Aorta (tissue), 5 donors: ENCODE results near the gene CRIM1. TPM values are rescaled to one million over a fixed set of nuclear protein-coding genes. Genes with fewer than 3 reads are reported as not detected.
A peak's percentile ranks its signal among the peaks of the same experiment; 100 is the strongest.

Source experiments
- ATAC-seq: fragments of 200-7000 bp; cut with Tn5 transposase; one replicate; pipeline ENCODE4 v1.9.1; 2022; ENCODE audit warnings: moderate library complexity; ENCODE audit not compliant: low FRiP score
- DNase-seq, 2 donors: peaks; one replicate each; pipeline ENCODE4 v3.0.0-alpha.2; 2020
- H3K27ac ChIP-seq, 2 donors: one replicate each; pipeline ENCODE4 v1.5.1; 2013; ENCODE audit warnings: low read length in 2 of 2, mild to moderate bottlenecking in 2 of 2, moderate library complexity in 2 of 2, control low read depth in 1 of 2, inconsistent platforms in 1 of 2, low read depth in 1 of 2
- H3K27me3 ChIP-seq, 2 donors: one replicate each; pipeline ENCODE4 v1.6.1; 2013; ENCODE audit warnings: control low read depth in 1 of 2, low read length in 1 of 2, mild to moderate bottlenecking in 1 of 2, moderate library complexity in 1 of 2; ENCODE audit not compliant: insufficient read depth in 2 of 2, control insufficient read depth in 1 of 2
- H3K36me3 ChIP-seq, 2 donors: one replicate each; pipeline ENCODE4 v1.6.1; 2013; ENCODE audit warnings: control low read depth in 1 of 2, low read length in 1 of 2, mild to moderate bottlenecking in 1 of 2; ENCODE audit not compliant: insufficient read depth in 2 of 2, control insufficient read depth in 1 of 2
- H3K4me1 ChIP-seq, 2 donors: one replicate each; pipeline ENCODE4 v1.6.1; 2013; ENCODE audit warnings: low read length in 2 of 2, control low read depth in 1 of 2, mild to moderate bottlenecking in 1 of 2, moderate library complexity in 1 of 2; ENCODE audit not compliant: insufficient read depth in 2 of 2, control insufficient read depth in 1 of 2
- H3K4me3 ChIP-seq, 2 donors: one replicate each; pipeline ENCODE4 v1.5.1; 2013; ENCODE audit warnings: low read length in 2 of 2, control low read depth in 1 of 2, mild to moderate bottlenecking in 1 of 2
- H3K9me3 ChIP-seq: one replicate; pipeline ENCODE4 v1.6.1; 2013; ENCODE audit warnings: mild to moderate bottlenecking, low read length; ENCODE audit not compliant: control insufficient read depth
- WGBS, 2 donors: extraction: QIAGEN DNeasy Blood & Tissue Kit; methylation state at CpG; one replicate each; pipeline ENCODE4 v1.1.7; 2013; 5-methylcytosine and 5-hydroxymethylcytosine counted together
- intact Hi-C, 2 donors: fragments of 100-400 bp; cut with DNase I; formaldehyde crosslinking; loops; one replicate each; pipeline versions ENCODE4 v1.14.2 to v1.15.0; 2022
- polyA plus RNA-seq, 2 donors: library from polyadenylated mRNA; stranded (reverse); fragments of 200-250 nt; gene quantifications; one replicate each; pipeline ENCODE4 v1.2.3, GENCODE V29; 2013
- total RNA-seq, 2 donors: library from RNA; stranded (reverse); fragmentation: NEBNext Ultra II Directional; extraction: Animal tissue kit (Norgen Biotek cat#: 25700); gene quantifications; one replicate each; pipeline ENCODE4 v1.2.1, GENCODE V29; 2021
- donor health status: healthy with polysubstance abuse.
- donor health status: Bipolar disorder and iron deficiency.
- donor health status: DM: no; HTN: no; CAD: no.
- donor health status: DM: no; HTN: no; CAD: no.
- donor health status: DM: yes; HTN: yes; CAD: no.

The CRIM1 gene
- total and polyA plus RNA-seq, 4 donors: 47.3 to 727 (median 147) TPM

DNA sequence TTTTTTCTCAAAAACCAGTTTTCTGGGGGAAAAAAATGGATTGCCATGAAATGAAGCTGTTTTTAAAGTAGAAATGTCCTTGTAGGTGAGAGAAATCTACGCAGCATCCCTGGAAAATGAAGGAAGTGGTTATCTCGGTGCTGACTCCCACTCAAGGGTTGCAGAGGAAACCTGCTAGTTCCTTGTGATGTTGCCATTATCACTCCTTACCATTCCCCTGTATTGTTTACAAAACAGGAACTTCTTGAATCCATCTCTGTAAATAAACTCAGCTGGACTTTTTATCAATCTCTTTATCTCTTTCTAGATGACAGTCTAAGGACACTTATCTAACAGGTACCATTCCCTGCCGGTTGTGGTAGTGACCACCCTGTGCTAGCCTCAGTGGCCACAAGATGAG is 181.2 kb downstream of the CRIM1 start:
- WGBS, 2 donors: 90 to 94% methylated on average over 3 of the region's 3 CpGs
- no peak for DNase-seq
- no peaks in the 10 kb centered on the region for H3K9me3 ChIP-seq
- H3K36me3 ChIP-seq: peaks cover 0 to 15% of the 10 kb centered on the region in 2 donors
- no peaks in the 10 kb centered on the region for H3K27me3 ChIP-seq
- ATAC-seq: no peak
- H3K27ac ChIP-seq: no peak overlapping the region
- H3K4me1 ChIP-seq: no peaks in the 10 kb centered on the region
- H3K4me3 ChIP-seq: no peak overlapping the region
- intact Hi-C loops: no loop called here

- intact Hi-C loops: no loop called here
- ATAC-seq (no peak), DNase-seq (no peak)
- no peak overlapping the region for H3K27ac ChIP-seq
- H3K9me3 ChIP-seq: no peaks in the 10 kb centered on the region
- WGBS, 2 donors: 71 to 74% methylated on average over 5 of the region's 5 CpGs
- peaks cover 0 to 16% of the 10 kb centered on the region in 2 donors for H3K36me3 ChIP-seq
- H3K27me3 ChIP-seq: no peaks in the 10 kb centered on the region
- H3K4me3 ChIP-seq: no peak overlapping the region
- no peaks in the 10 kb centered on the region for H3K4me1 ChIP-seq
These were observed 182.8 kb downstream of the CRIM1 start for GRCh38 chr2:36538335-36538734.

GRCh38 chr2:36539631-36540030 is 184.1 kb downstream of the CRIM1 start:
- H3K4me3 ChIP-seq: no peak overlapping the region
- H3K9me3 ChIP-seq: no peaks in the 10 kb centered on the region
- 89 to 91% methylated on average over 7 of the region's 7 CpGs for WGBS, 2 donors
- H3K36me3 ChIP-seq: peaks cover 0 to 16% of the 10 kb centered on the region in 2 donors
- DNase-seq (no peak), ATAC-seq (no peak)
- intact Hi-C loops: no loop called here
- H3K4me1 ChIP-seq: no peaks in the 10 kb centered on the region
- no peaks in the 10 kb centered on the region for H3K27me3 ChIP-seq
- no peak overlapping the region for H3K27ac ChIP-seq

DNA sequence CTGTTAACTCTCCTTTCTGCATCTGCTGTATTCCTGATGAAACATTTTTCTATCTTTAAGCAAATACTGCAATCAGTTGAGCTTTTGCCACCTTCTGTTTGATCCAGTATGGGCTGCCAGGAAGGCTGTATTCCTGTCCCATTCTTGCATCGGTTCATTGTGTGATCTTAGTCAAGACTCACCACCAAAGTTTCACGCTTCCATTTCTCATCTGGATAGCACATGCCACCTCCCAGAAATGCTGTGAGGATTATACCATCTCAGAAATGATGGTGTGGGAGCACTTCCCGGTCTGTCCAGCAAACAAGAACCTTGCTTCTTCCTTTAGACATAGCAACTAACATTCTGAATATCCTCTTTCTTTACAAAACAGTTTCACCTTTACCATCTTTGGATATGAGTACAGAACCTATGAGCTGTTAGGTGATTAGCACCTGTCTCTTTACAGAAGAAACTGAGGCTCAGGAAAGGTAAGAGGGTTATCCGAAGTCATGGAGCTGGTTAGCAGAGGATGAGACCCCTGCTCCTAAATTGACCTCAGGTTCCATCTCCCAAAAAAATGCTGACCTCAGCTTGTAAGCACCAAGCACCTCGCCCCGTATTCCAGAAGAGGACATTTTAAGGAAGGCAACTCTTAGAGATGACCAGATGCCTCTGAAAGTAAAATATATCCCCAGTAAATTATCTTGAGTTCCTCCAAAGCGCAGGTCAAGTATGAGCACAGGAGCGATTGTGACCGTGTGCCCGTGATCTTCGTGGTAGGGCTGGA is 185.6 kb downstream of the CRIM1 start:
- peak overlapping the region in 1 of 2 donors; percentile 6 for H3K27ac ChIP-seq
- 67 to 70% methylated on average over 11 of the region's 11 CpGs for WGBS, 2 donors
- intact Hi-C loops: no loop called here

DNA sequence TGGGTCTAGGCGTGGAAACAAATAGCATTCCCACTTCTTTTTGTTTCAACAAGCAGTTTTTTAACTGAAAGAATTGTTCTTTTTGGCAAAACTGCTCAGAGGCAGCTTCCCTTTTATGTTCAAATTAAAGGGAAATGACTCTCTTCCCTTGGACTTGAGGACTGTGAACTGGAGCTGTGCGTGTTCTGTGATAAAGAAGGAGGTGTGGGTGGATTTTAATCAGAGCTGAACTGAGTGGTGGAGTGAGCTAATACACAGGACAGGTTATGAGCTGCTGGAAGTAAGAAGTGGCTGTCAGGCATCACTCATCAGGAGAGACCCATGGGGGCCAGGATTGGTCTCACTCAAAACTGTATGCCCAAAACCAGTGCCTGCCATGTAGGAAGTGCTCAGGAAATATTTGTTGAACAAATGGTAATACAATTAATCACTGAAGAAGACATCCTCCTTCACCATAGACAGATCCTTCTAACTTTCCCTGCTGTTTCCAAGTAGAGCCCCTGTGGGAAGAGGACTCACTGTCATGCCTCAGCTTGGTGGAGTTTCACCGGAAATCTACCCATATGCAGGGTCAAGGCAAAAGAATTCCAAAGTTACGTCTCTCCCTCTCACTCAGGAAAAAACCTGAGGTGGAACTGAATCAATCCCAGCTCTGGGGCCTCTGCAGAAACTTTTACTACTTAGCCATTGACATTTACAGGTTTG is 186.5 kb downstream of the CRIM1 start:
- H3K27ac ChIP-seq: no peak overlapping the region
- peaks cover 0 to 12% of the 10 kb centered on the region in 2 donors for H3K36me3 ChIP-seq
- WGBS, 2 donors: 36 to 43% methylated on average over 4 of the region's 4 CpGs
- DNase-seq (no peak), ATAC-seq (peak; percentile 58)
- no peaks in the 10 kb centered on the region for H3K27me3 ChIP-seq
- H3K4me1 ChIP-seq: no peaks in the 10 kb centered on the region
- no peaks in the 10 kb centered on the region for H3K9me3 ChIP-seq
- intact Hi-C loops: no loop called here
- H3K4me3 ChIP-seq: no peak overlapping the region

More for the DNA sequence above, 185.6 kb downstream of the CRIM1 start:
- DNase-seq (no peak), ATAC-seq (no peak)
- H3K4me3 ChIP-seq: no peak overlapping the region
- peaks cover 0 to 14% of the 10 kb centered on the region in 2 donors for H3K36me3 ChIP-seq
- no peaks in the 10 kb centered on the region for H3K4me1 ChIP-seq
- H3K9me3 ChIP-seq: no peaks in the 10 kb centered on the region
- no peaks in the 10 kb centered on the region for H3K27me3 ChIP-seq

GRCh38 chr2:36544638-36545338 is 189.2 kb downstream of the CRIM1 start:
- H3K36me3 ChIP-seq: peaks cover 0 to 9% of the 10 kb centered on the region in 2 donors
- no peaks in the 10 kb centered on the region for H3K4me1 ChIP-seq
- intact Hi-C loops: no loop called here
- H3K4me3 ChIP-seq: no peak overlapping the region
- 59 to 64% methylated on average over 6 of the region's 6 CpGs for WGBS, 2 donors
- H3K9me3 ChIP-seq: no peaks in the 10 kb centered on the region
- DNase-seq (no peak), ATAC-seq (no peak)
- no peaks in the 10 kb centered on the region for H3K27me3 ChIP-seq
- H3K27ac ChIP-seq: no peak overlapping the region

DNA sequence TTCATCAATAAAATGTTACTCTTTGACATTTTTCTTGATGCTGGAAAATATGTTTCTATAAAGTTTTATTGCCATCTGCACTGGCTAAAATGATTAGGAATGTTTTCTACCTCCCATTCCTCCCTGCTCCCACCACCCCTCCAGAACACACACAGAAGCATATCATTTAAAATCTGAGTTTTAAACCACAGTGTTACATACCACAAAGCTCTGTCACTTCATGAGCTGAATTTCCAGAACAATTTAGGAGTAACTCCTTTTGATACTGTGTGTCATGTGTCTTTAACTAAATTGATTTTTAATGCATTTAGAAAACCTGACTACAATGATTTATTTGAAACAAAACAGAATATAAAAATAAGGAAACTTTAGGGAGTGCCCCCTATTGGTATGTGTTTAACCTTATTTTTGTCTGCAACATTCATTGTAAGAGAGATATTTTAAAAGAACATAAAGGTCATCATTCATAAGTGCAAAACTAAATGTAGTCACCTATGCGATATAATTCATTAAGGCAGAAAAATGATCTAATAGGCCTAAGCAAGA is 190.4 kb downstream of the CRIM1 start:
- H3K27ac ChIP-seq: no peak overlapping the region
- H3K4me3 ChIP-seq: no peak overlapping the region
- DNase-seq: no peak
- no peaks in the 10 kb centered on the region for H3K27me3 ChIP-seq
- no peaks in the 10 kb centered on the region for H3K9me3 ChIP-seq
- intact Hi-C loops: no loop called here
- no peak for ATAC-seq
- peaks cover under 1 to 6% of the 10 kb centered on the region in 2 donors for H3K36me3 ChIP-seq
- 2 to 43% methylated on average over 1 of the region's 1 CpG for WGBS, 2 donors
- H3K4me1 ChIP-seq: no peaks in the 10 kb centered on the region

- DNase-seq (no peak), ATAC-seq (no peak)
- Histone ChIP-seq H3K27me3 (no peaks in the 10 kb centered on the region), H3K36me3 (peaks cover 4 to 6% of the 10 kb centered on the region in 2 donors), H3K27ac (no peak overlapping the region), H3K9me3 (no peaks in the 10 kb centered on the region), H3K4me1 (no peaks in the 10 kb centered on the region), H3K4me3 (no peak overlapping the region)
- intact Hi-C loops: no loop called here
- WGBS, 2 donors: 79 to 88% methylated on average over 3 of the region's 3 CpGs
These were observed 192.3 kb downstream of the CRIM1 start for GRCh38 chr2:36547906-36548305.
